Tibial artery (tissue), 4 donors: ENCODE measurements around the gene SCGB1D4.
"Not testable (repeated sequence)": the region's sequence is repeated elsewhere in the genome, so short reads cannot be mapped to it uniquely, and the experiment has no call there.

Experiments
- DNase-seq, 2 donors: peaks; one replicate each; pipeline ENCODE4 v3.0.0-alpha.2; 2019
- H3K27ac ChIP-seq, 2 donors: fragments of 200-600 bp; sonication (generic) in 1 of 2; 1 replicate in 1 of 2; 2 replicates in 1 of 2; pipeline ENCODE4 v1.5.1; 2018 to 2019; ENCODE audit warnings: mild to moderate bottlenecking in 1 of 2
- H3K27me3 ChIP-seq, 2 donors: fragments of 200-600 bp; sonication (generic) in 1 of 2; one replicate each; pipeline versions ENCODE4 v1.5.1 to v1.6.0; 2016 to 2019
- H3K36me3 ChIP-seq, 3 donors: fragments of 200-600 bp; sonication (generic) in 2 of 3; one replicate each; pipeline ENCODE4 v1.5.1; 2016 to 2019; ENCODE audit warnings: mild to moderate bottlenecking in 2 of 3
- H3K4me1 ChIP-seq, 4 donors: fragments of 200-600 bp; sonication (generic) in 2 of 4; 1 replicate in 3 of 4; 2 replicates in 1 of 4; pipeline ENCODE4 v1.5.1; 2016 to 2019
- H3K4me3 ChIP-seq, 2 donors: fragments of 200-600 bp; sonication (generic) in 1 of 2; 1 replicate in 1 of 2; 2 replicates in 1 of 2; pipeline ENCODE4 v1.5.1; 2018 to 2019; ENCODE audit warnings: mild to moderate bottlenecking in 2 of 2
- H3K9me3 ChIP-seq, 3 donors: fragments of 200-600 bp; sonication (generic) in 1 of 3; one replicate each; pipeline ENCODE4 v1.5.1; 2016 to 2019
- CTCF ChIP-seq, 2 experiments: fragments of 200-600 bp in 1 of 2; fragments of 450-650 bp in 1 of 2; IDR thresholded peaks; one replicate each; pipeline ENCODE4 v1.5.1; 2017 to 2019; ENCODE audit warnings: antibody characterized with exemption in 2 of 2, mild to moderate bottlenecking in 1 of 2, moderate library complexity in 1 of 2
- intact Hi-C: fragments of 100-400 bp; cut with DNase I; formaldehyde crosslinking; loops from one replicate; pipeline ENCODE4 v1.15.0; 2023; ENCODE audit warnings: low total_unique reads

The SCGB1D4 gene

GRCh38 chr11:62338218-62338617 is 39.3 kb upstream of the SCGB1D4 start:
- Histone ChIP-seq H3K27ac (peak overlapping the region in 1 of 2 donors; percentile 16), H3K4me1 (peaks cover 0 to 10% (median 5%) of the 10 kb centered on the region in 4 donors), H3K4me3 (peak overlapping the region; percentile 60 to 87), H3K27me3 (peaks cover 0 to 6% of the 10 kb centered on the region in 2 donors), H3K9me3 (no peaks in the 10 kb centered on the region), H3K36me3 (no peaks in the 10 kb centered on the region)
- DNase-seq = no peak
- intact Hi-C loops = no loop called here
- TF ChIP-seq CTCF (IDR thresholded peaks at IDR 0.05) = no peak

- intact Hi-C loops = no loop called here
- H3K36me3 ChIP-seq = no peaks in the 10 kb centered on the region
- H3K9me3 ChIP-seq = no peaks in the 10 kb centered on the region
- H3K4me1 ChIP-seq = peaks cover 0 to 10% (median 5%) of the 10 kb centered on the region in 4 donors
- TF ChIP-seq CTCF (IDR thresholded peaks at IDR 0.05) = no peak
- peaks cover 0 to 10% of the 10 kb centered on the region in 2 donors for H3K27me3 ChIP-seq
- peak within 1 kb of the TSS; percentile 60 to 87 for H3K4me3 ChIP-seq
- H3K27ac ChIP-seq = peak within 1 kb of the TSS in 1 of 2 donors; percentile 16
- DNase-seq = peak; percentile 74 to 85
Measured at GRCh38 chr11:62337303-62338181, 38.7 kb upstream of the SCGB1D4 start, which contains the start of gene ASRGL1. ASRGL1 (plus strand) TSS chr11:62337448; CDS start chr11:62337978, 530 bp downstream.

- DNase-seq, intact Hi-C loops, H3K36me3 ChIP-seq, H3K4me1 ChIP-seq, H3K9me3 ChIP-seq: not testable (repeated sequence)
- Histone ChIP-seq H3K4me3 (peak overlapping the region; percentile 60 to 87), H3K27me3 (peaks cover 0 to 13% of the 10 kb centered on the region in 2 donors), H3K27ac (peak overlapping the region in 1 of 2 donors; percentile 16)
Measured at GRCh38 chr11:62336949-62337302, 38.1 kb upstream of the SCGB1D4 start.

GRCh38 chr11:62333768-62334167 is 34.9 kb upstream of the SCGB1D4 start:
- H3K4me1 ChIP-seq = peaks cover 0 to 10% (median 5%) of the 10 kb centered on the region in 4 donors
- intact Hi-C loops = no loop called here
- no peak overlapping the region for H3K4me3 ChIP-seq
- DNase-seq = no peak
- peaks cover 0 to 25% of the 10 kb centered on the region in 2 donors for H3K27me3 ChIP-seq
- H3K36me3 ChIP-seq = no peaks in the 10 kb centered on the region
- H3K9me3 ChIP-seq = no peaks in the 10 kb centered on the region
- no peak for TF ChIP-seq CTCF (IDR thresholded peaks at IDR 0.05)
- H3K27ac ChIP-seq = no peak overlapping the region

- H3K4me3 ChIP-seq, H3K27ac ChIP-seq, DNase-seq, H3K4me1 ChIP-seq, H3K9me3 ChIP-seq, intact Hi-C loops, H3K36me3 ChIP-seq: not testable (repeated sequence)
- peaks cover 0 to 27% of the 10 kb centered on the region in 2 donors for H3K27me3 ChIP-seq
Measured at GRCh38 chr11:62331264-62331663, 32.4 kb upstream of the SCGB1D4 start.

GRCh38 chr11:62327541-62327940 is 28.7 kb upstream of the SCGB1D4 start:
- H3K27me3 ChIP-seq = peaks cover 0 to 27% of the 10 kb centered on the region in 2 donors
- H3K4me3 ChIP-seq, H3K27ac ChIP-seq, H3K4me1 ChIP-seq, H3K36me3 ChIP-seq, DNase-seq, intact Hi-C loops, H3K9me3 ChIP-seq: not testable (repeated sequence)

- H3K36me3 ChIP-seq, intact Hi-C loops, H3K9me3 ChIP-seq, H3K4me3 ChIP-seq, H3K27ac ChIP-seq, DNase-seq, H3K4me1 ChIP-seq: not testable (repeated sequence)
- H3K27me3 ChIP-seq = peaks cover 0 to 24% of the 10 kb centered on the region in 2 donors
Measured at GRCh38 chr11:62326719-62327118, 27.8 kb upstream of the SCGB1D4 start.

- H3K27ac ChIP-seq, H3K36me3 ChIP-seq, H3K4me1 ChIP-seq, H3K4me3 ChIP-seq, H3K9me3 ChIP-seq, intact Hi-C loops, DNase-seq: not testable (repeated sequence)
- peaks cover 0 to 28% of the 10 kb centered on the region in 2 donors for H3K27me3 ChIP-seq
Measured at GRCh38 chr11:62325781-62326180, 26.9 kb upstream of the SCGB1D4 start.
